NT2/D1 (cell line): ENCODE data around the gene GRK2.

ENCODE experiments used
- YY1 ChIP-seq: IDR thresholded peaks from 2 replicates; pipeline ENCODE4 v1.6.1; 2011; ENCODE audit not compliant: insufficient read length, insufficient read depth
- ZNF274 ChIP-seq: IDR thresholded peaks from 2 replicates; pipeline ENCODE4 v1.6.1; 2011; ENCODE audit warnings: mild to moderate bottlenecking, low read depth, low read length

DNA sequence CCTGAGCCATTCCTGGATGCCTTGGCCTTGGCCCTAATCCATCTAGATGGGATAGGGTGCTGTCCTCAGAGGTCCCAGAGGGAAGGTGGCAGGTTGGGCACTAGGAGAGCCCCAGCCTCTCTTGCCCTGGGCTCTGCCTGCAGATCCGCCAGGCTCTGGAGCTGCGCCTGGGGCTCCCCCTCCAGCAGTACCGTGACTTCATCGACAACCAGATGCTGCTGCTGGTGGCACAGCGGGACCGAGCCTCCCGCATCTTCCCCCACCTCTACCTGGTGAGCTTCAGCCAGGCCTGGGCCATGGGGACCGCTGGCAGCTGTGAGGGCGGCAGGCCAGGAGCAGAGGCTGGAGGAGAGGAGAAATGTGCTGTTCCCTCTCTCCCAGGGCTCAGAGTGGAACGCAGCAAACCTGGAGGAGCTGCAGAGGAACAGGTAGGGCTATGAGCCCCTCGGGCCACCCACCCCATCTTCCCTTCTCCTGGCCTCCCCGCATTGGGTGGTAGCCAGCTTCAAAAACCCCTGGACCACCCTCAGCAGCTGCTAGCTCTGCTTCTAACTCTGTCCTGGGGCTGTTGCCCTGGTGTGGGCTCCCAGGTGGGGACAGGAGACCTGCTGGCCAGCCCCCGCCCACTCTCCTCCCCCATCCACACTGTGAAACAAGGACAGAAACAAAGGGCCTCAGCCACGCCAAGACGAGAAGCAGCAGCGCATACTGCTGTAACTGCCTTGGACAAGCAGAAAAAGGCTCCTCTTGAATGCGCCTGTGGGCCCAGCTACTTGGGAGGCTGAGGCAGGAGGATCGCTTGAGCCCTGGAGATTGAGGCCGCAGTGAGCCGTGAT, 42.0 kb downstream of the GRK2 start:
- TF ChIP-seq YY1 (no peak), ZNF274 (no peak)
